GM23248 (cell line): Measurements from ENCODE around the gene CD109. TPM values are rescaled to one million over a fixed set of nuclear protein-coding genes. Genes with fewer than 3 reads are reported as not detected.

Experiments used
- DNase-seq: peaks from one replicate; pipeline ENCODE4 v3.0.0-alpha.2; 2015
- H2AFZ ChIP-seq: fragments of 200-600 bp; sonication (generic); 2 replicates; pipeline ENCODE4 v1.6.1; 2016; ENCODE audit warnings: antibody characterized with exemption
- H3F3A ChIP-seq: fragments of 200-600 bp; sonication (generic); 2 replicates; pipeline ENCODE4 v1.6.1; 2016; ENCODE audit warnings: mild to moderate bottlenecking, antibody characterized with exemption, mixed run types; ENCODE audit not compliant: insufficient read depth
- H3K27ac ChIP-seq: fragments of 200-600 bp; sonication (generic); 2 replicates; pipeline ENCODE4 v1.5.1; 2016; ENCODE audit warnings: mild to moderate bottlenecking
- H3K27me3 ChIP-seq: fragments of 200-600 bp; sonication (generic); replicated peaks from 2 replicates; pipeline ENCODE4 v1.6.1; 2016; ENCODE audit warnings: mild to moderate bottlenecking; ENCODE audit not compliant: insufficient read depth
- H3K36me3 ChIP-seq: fragments of 200-600 bp; sonication (generic); 2 replicates; pipeline ENCODE4 v1.6.1; 2016; ENCODE audit warnings: low read depth, mild to moderate bottlenecking
- H3K4me1 ChIP-seq: fragments of 200-600 bp; sonication (generic); 2 replicates; pipeline ENCODE4 v1.6.1; 2016; ENCODE audit warnings: mild to moderate bottlenecking; ENCODE audit not compliant: insufficient read depth
- H3K4me2 ChIP-seq: fragments of 200-600 bp; sonication (generic); one replicate; pipeline ENCODE4 v1.6.1; 2016; ENCODE audit warnings: mild to moderate bottlenecking; ENCODE audit not compliant: unreplicated experiment
- H3K4me3 ChIP-seq: fragments of 200-600 bp; sonication (generic); 2 replicates; pipeline ENCODE4 v1.5.1; 2016; ENCODE audit warnings: mild to moderate bottlenecking
- H3K79me2 ChIP-seq: fragments of 200-600 bp; sonication (generic); 2 replicates; pipeline ENCODE4 v1.6.1; 2016; ENCODE audit warnings: mild to moderate bottlenecking; ENCODE audit not compliant: insufficient read depth
- H3K9ac ChIP-seq: fragments of 200-600 bp; sonication (generic); 2 replicates; pipeline ENCODE4 v1.6.1; 2016; ENCODE audit warnings: mild to moderate bottlenecking
- H3K9me2 ChIP-seq: fragments of 200-600 bp; sonication (generic); 2 replicates; pipeline ENCODE4 v1.6.1; 2016; ENCODE audit warnings: mixed run types, mild to moderate bottlenecking, moderate library complexity; ENCODE audit not compliant: insufficient read depth
- H3K9me3 ChIP-seq: fragments of 200-600 bp; sonication (generic); one replicate; pipeline ENCODE4 v1.6.1; 2017; ENCODE audit warnings: low read depth
- H4K20me1 ChIP-seq: fragments of 200-600 bp; sonication (generic); 2 replicates; pipeline ENCODE4 v1.6.0; 2016; ENCODE audit not compliant: insufficient read depth
- EZH2 ChIP-seq: fragments of 200-600 bp; sonication (generic); IDR thresholded peaks from 2 replicates; pipeline ENCODE4 v1.6.1; 2018; ENCODE audit warnings: antibody characterized with exemption, mild to moderate bottlenecking; ENCODE audit not compliant: insufficient read depth, poor library complexity, severe bottlenecking
- EZH2phosphoT487 ChIP-seq: fragments of 200-600 bp; sonication (generic); IDR thresholded peaks from 2 replicates; pipeline ENCODE4 v1.6.1; 2018; ENCODE audit warnings: antibody characterized with exemption, moderate library complexity, mild to moderate bottlenecking, low read depth; ENCODE audit not compliant: insufficient read depth
- WGBS, 2 experiments: methylation state at CpG; one replicate each; pipeline ENCODE4 v1.1.6; 2015 to 2017; ENCODE audit warnings: low lambda C conversion rate in 2 of 2, low coverage in 1 of 2; ENCODE audit errors: missing lambda C conversion rate in 2 of 2; 5-methylcytosine and 5-hydroxymethylcytosine counted together
- in situ Hi-C: fragments of 300-500 bp; cut with MboI; formaldehyde crosslinking; loops from 2 replicates; pipeline ENCODE4 v1.15.0; 2020
- polyA plus RNA-seq: library from polyadenylated mRNA; unstranded; fragments of >200 nt; fragmentation: Nextera tagmentation; extraction: Ambion mirVana; gene quantifications from 2 replicates; pipeline ENCODE4 v1.2.1, GENCODE V29; 2016
- total RNA-seq: library from RNA; depleted of rRNA; stranded (reverse); fragments of >200 nt; shearing (Covaris generic); gene quantifications from 2 replicates; pipeline ENCODE4 v1.2.3, GENCODE V29; 2014

The CD109 gene
- total and polyA plus RNA-seq, 2 experiments from 2014 or later: 31.3 to 68.6 TPM

- Histone ChIP-seq H3K79me2 (no peaks in the 10 kb centered on the region), H2AFZ (no peak overlapping the region), H3K9me3 (no peaks in the 10 kb centered on the region), H3F3A (peaks cover 37% of the 10 kb centered on the region), H3K4me1 (peaks cover 47% of the 10 kb centered on the region), H4K20me1 (no peaks in the 10 kb centered on the region), H3K27ac (peak overlapping the region; percentile 72), H3K9ac (0 out of 2 replicates have a peak overlapping the region, but pooled peaks have one; percentile 2), H3K36me3 (no peaks in the 10 kb centered on the region), H3K4me2 (peak overlapping the region; percentile 14), H3K4me3 (no peak overlapping the region), H3K9me2 (no peaks in the 10 kb centered on the region), H3K27me3 (no peaks in the 10 kb centered on the region)
- in situ Hi-C loops: no loop called here
- TF ChIP-seq EZH2phosphoT487: no peak
- TF ChIP-seq EZH2: no peak
- peak; percentile 97 for DNase-seq
- WGBS, 2 experiments: 2% methylated on average over 2 of the region's 2 CpGs
Measured at GRCh38 chr6:73798592-73798991, 102.6 kb downstream of the CD109 start.

DNA sequence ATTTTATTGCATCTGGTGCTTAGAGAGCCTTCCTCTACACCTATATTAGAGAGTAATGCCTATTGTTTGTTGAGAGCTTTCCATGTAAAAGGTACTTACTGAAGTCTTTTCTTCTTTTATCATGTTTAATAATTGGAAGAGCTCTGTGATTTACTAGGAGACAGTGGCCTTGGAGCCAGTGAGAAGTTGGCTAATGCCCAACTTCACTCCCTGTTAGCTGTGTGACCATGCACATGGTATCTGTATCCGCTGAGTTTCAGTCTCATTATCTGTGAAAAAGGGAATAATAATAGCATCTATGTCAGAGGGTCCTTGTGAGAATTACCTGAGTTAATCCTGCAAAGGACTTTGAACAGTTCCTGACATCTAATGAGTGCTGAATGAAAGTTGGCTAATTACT lies 105.0 kb downstream of the CD109 start:
- no peak overlapping the region for H3K4me3 ChIP-seq
- H3K9me3 ChIP-seq: no peaks in the 10 kb centered on the region
- H3K27ac ChIP-seq: no peak overlapping the region
- no peak overlapping the region for H3K9ac ChIP-seq
- H3K36me3 ChIP-seq: no peaks in the 10 kb centered on the region
- no peaks in the 10 kb centered on the region for H3K9me2 ChIP-seq
- peaks cover 57% of the 10 kb centered on the region for H3K4me1 ChIP-seq
- H3F3A ChIP-seq: peaks cover 48% of the 10 kb centered on the region
- WGBS, 2 experiments: 61 to 63% methylated on average over 1 of the region's 1 CpG
- H2AFZ ChIP-seq: no peak overlapping the region
- H3K27me3 ChIP-seq: no peaks in the 10 kb centered on the region
- in situ Hi-C loops: no loop called here
- no peaks in the 10 kb centered on the region for H3K79me2 ChIP-seq
- peak; percentile 6 for DNase-seq
- no peak overlapping the region for H3K4me2 ChIP-seq
- TF ChIP-seq EZH2: no peak
- no peak for TF ChIP-seq EZH2phosphoT487
- H4K20me1 ChIP-seq: no peaks in the 10 kb centered on the region

- in situ Hi-C loops: no loop called here
- Histone ChIP-seq H3K79me2 (no peaks in the 10 kb centered on the region), H3K4me1 (peaks cover 52% of the 10 kb centered on the region), H3K4me2 (no peak overlapping the region), H3K9me2 (no peaks in the 10 kb centered on the region), H3K9ac (no peak overlapping the region), H3K4me3 (no peak overlapping the region), H3F3A (peaks cover 43% of the 10 kb centered on the region), H3K27me3 (no peaks in the 10 kb centered on the region), H3K9me3 (no peaks in the 10 kb centered on the region), H3K27ac (0 out of 2 replicates have a peak overlapping the region, but pooled peaks have one; percentile 1), H4K20me1 (no peaks in the 10 kb centered on the region), H2AFZ (no peak overlapping the region), H3K36me3 (peaks cover 2% of the 10 kb centered on the region)
- peak; percentile 27 for DNase-seq
- WGBS, 2 experiments: 54 to 62% methylated on average over 1 of the region's 1 CpG
- TF ChIP-seq EZH2 (no peak), EZH2phosphoT487 (no peak)
Measured at GRCh38 chr6:73801652-73802268, 105.8 kb downstream of the CD109 start.

DNA sequence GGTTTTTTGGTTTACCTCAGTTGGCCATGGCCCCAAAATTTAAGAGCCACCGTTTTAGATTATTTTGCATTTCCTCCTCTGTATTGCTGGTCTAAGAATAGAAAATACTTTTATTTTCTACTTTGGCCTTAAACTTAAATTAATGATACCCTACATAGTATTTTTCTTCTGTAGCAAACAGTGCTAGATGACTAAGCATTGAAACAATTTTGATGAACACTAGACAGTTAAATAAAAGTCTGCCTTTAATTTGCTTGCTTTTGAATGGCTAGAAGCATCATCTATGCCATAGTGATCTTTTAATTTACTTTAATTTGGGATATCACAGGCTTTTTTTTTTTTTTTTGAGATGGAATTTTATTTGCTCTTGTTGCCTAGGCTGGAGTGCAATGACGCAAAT lies 106.4 kb downstream of the CD109 start:
- peaks cover 46% of the 10 kb centered on the region for H3K4me1 ChIP-seq
- peak overlapping the region; percentile 79 for H3K27ac ChIP-seq
- no peak overlapping the region for H3K9ac ChIP-seq
- no peaks in the 10 kb centered on the region for H3K27me3 ChIP-seq
- no peaks in the 10 kb centered on the region for H4K20me1 ChIP-seq
- no peak for TF ChIP-seq EZH2
- no peak for TF ChIP-seq EZH2phosphoT487
- no peak overlapping the region for H3K4me3 ChIP-seq
- H2AFZ ChIP-seq: no peak overlapping the region
- H3K9me3 ChIP-seq: no peaks in the 10 kb centered on the region
- peak overlapping the region; percentile 52 for H3K4me2 ChIP-seq
- peak; percentile 41 for DNase-seq
- peaks cover 37% of the 10 kb centered on the region for H3F3A ChIP-seq
- H3K9me2 ChIP-seq: no peaks in the 10 kb centered on the region
- H3K79me2 ChIP-seq: no peaks in the 10 kb centered on the region
- H3K36me3 ChIP-seq: peaks cover 8% of the 10 kb centered on the region
- WGBS, 2 experiments: 44 to 52% methylated on average over 2 of the region's 2 CpGs
- in situ Hi-C loops: no loop called here
